Bronchial epithelial cell (primary cell): ENCODE results near the gene DPEP2NB. TPM values are rescaled to one million over a fixed set of nuclear protein-coding genes. Genes with fewer than 3 reads are reported as not detected.
"Not testable (repeated sequence)": the region's sequence is repeated elsewhere in the genome, so short reads cannot be mapped to it uniquely, and the experiment has no call there.

Experiments used
- DNase-seq: peaks from one replicate; pipeline ENCODE4 v3.0.0-alpha.2; 2010; ENCODE audit warnings: low read depth
- FAIRE-seq: peaks from 2 replicates; lab custom pipeline; 2011; peaks lifted over from hg19 to GRCh38; lab: Jason Lieb, UNC
- H3K27me3 ChIP-seq: 2 replicates; pipeline ENCODE4 v1.5.1; 2011; ENCODE audit warnings: low read length; ENCODE audit not compliant: control insufficient read depth, insufficient read depth
- H3K36me3 ChIP-seq: 2 replicates; pipeline ENCODE4 v1.5.1; 2011; ENCODE audit warnings: low read length; ENCODE audit not compliant: control insufficient read depth, insufficient read depth
- H3K4me3 ChIP-seq: 2 replicates; pipeline ENCODE4 v1.5.1; 2011; ENCODE audit warnings: mild to moderate bottlenecking, low read depth, low read length, control low read depth
- total RNA-seq: library from RNA; depleted of rRNA; stranded (reverse); fragments of >200 nt; gene quantifications from 2 replicates; pipeline ENCODE4 v1.2.1, GENCODE V29; 2014
- TF ChIP-seq, protein P1 (sequence below): IDR thresholded peaks from 2 replicates; pipeline ENCODE4 v1.5.1; 2011; ENCODE audit warnings: mild to moderate bottlenecking, moderate library complexity, low read length, control low read depth, inconsistent platforms; ENCODE audit not compliant: insufficient read depth, severe bottlenecking

Gene DPEP2NB
- total RNA-seq, 1 donor from 2014 or later, result not detected

DNA sequence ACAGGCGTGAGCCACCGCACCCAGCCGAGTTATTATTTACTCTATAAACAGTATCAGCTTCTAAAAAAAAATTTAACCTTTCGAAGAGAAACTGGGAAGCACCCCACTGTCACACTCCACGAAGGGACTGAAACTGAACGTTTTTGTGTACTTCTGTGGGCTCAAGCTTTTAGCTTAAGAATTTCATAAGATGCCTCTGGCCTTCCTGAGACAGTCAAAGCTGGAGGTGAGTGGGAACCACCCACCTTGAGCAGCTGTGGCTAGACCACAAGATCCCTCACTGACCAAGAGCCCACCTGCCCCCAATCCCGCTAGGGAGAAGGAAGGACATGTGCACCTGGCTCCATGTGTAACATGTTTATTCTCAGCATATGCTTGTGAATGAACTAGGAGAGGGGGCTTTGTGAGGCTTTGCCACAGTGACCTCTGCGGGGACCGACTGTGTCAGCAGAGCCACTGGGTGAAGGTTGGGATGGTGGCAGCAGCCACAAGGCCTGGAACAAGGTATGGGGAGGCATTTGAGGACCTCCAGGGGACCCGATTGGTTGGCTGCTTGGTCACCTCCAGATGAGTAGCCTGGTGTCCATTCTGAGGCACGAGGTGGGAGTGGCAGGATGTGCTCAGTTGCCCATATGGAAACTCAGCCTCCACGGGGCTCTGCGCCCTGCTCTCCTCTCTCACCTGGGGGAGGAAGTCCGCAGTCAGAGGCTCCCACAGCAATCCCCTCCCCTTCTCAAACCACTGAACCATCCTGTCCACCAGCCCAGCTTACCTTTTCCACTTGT lies 40.2 kb downstream of the DPEP2NB start:
- TF ChIP-seq, protein P1, sequence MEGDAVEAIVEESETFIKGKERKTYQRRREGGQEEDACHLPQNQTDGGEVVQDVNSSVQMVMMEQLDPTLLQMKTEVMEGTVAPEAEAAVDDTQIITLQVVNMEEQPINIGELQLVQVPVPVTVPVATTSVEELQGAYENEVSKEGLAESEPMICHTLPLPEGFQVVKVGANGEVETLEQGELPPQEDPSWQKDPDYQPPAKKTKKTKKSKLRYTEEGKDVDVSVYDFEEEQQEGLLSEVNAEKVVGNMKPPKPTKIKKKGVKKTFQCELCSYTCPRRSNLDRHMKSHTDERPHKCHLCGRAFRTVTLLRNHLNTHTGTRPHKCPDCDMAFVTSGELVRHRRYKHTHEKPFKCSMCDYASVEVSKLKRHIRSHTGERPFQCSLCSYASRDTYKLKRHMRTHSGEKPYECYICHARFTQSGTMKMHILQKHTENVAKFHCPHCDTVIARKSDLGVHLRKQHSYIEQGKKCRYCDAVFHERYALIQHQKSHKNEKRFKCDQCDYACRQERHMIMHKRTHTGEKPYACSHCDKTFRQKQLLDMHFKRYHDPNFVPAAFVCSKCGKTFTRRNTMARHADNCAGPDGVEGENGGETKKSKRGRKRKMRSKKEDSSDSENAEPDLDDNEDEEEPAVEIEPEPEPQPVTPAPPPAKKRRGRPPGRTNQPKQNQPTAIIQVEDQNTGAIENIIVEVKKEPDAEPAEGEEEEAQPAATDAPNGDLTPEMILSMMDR, result no peak
- H3K27me3 ChIP-seq, result peaks cover 4% of the 10 kb centered on the region
- no peaks in the 10 kb centered on the region for H3K36me3 ChIP-seq
- FAIRE-seq, result no peak
- DNase-seq, result no peak
- no peak overlapping the region for H3K4me3 ChIP-seq

DNA sequence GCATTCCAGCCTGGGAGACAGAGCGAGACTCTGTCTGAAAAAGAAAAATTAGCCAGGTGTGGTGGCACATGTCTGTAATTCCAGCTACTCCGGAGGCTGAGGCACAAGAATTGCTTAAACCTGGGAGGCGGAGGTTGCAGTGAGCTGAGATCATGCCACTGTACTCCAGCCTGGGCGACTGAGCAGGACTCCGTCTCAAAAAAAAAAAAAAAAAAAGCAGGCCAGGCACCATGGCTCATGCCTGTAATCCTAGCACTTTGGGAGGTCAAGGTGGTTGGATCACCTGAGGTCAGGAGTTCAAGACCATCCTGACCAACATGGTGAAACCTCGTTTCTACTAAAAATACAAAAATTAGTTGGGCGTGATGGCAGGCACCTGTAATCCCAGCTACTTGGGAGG lies 43.4 kb downstream of the DPEP2NB start:
- DNase-seq, H3K4me3 ChIP-seq, FAIRE-seq, H3K36me3 ChIP-seq, H3K27me3 ChIP-seq: not testable (repeated sequence)

DNA sequence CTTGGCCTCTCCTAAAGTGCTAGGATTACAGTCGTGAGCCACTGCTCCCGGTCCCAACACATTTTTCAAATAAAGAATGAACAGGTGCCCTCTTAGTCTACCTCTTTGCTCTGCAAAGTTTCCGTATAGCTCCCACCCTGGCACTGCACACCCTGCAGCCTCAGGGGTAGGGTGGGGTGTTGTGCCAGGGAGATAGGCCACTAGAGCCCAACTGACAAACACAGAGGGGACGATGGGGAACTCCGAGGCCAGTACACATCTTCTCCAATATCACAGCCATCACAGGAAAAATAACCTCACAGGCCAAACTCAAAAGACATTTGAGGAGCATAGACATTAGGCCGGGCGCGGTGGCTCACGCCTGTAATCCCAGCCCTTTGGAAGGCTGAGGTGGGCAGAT lies 44.6 kb downstream of the DPEP2NB start:
- Histone ChIP-seq H3K36me3 (no peaks in the 10 kb centered on the region), H3K4me3 (no peak overlapping the region), H3K27me3 (peaks cover 2% of the 10 kb centered on the region)
- FAIRE-seq (no peak), DNase-seq (no peak)
- TF ChIP-seq, protein P1, result no peak

DNA sequence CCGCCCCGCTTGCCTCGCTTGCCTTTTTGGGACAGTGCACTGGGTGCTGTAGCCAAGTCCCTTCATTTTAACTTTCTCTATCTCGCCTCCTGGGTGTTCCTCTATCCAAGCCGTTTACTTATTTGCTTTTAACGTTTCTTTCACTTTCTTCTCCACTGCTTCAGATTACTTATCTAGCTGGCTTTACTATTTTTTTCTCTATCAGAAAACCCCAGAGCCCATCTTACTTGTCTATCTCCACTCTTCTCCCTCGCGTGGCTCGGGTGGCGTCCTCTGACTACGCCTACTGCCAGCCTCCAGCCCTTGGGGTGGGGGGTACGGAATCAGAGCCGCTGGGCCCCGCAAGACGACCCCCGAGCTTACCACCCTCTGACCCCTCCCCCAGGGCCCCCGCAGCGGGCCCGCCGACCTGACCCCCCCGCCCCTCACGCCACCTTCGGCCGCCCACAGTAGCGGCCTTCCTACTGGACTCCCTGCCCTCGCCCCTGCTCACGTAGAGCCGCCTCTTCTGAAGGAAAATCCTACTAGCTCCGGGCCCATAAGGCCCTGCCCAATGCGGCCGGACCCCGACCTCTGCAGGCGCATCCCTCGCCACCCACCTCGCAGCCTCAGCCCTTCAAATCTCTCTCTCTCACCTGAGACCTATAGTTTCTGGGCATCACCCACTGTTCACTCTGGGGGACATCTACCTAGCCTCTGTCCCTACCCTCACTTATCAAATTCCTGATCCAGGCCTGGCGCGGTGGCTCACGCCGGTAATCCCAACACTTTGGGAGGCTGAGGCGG lies 46.3 kb downstream of the DPEP2NB start:
- no peaks in the 10 kb centered on the region for H3K36me3 ChIP-seq
- no peak for DNase-seq
- no peak for FAIRE-seq
- TF ChIP-seq, protein P1, result no peak
- H3K4me3 ChIP-seq, result peak overlapping the region; percentile 87
- H3K27me3 ChIP-seq, result no peaks in the 10 kb centered on the region

DNA sequence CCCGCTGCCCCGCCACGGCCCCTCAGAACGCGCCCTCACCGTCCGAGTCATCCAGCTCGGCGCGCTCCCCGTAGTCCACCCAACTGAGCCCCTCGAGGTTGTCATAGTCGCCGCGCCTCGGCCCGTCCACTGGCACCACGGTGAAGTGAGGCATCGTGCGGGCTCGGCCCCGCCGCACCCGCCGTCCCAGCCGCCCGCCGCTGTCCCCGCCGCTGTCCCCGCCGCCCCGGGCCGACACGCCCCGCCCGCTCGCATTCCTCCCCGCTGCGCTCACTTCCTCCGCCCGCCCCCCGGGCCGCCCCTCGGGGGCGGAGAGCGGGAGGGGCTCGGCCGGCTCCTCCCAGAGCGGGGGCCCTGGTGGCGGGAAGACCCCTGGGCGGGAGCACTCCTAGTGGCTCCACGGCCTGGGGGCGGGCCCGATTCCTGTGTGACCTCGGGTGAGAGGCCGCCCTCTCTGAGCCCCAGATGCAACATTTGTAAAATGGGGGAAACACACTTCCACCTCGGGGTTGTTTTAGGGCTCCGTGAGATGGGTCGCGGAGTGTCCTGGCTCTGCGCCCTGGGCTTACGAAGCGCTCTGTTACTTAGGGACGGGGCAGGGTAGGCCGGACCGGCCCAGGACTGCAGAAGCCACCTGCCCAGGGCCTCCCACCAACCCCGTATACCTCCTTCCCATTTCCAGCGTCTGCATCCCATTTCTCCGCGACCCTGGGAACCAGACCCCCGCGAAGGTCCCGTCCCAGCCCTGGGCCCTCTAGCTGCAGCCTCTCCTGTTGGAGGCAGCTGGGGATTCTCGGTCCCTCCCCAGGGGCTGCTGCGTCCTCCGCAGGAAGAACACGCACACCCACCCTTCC lies 47.1 kb downstream of the DPEP2NB start, which contains the start of gene SLC12A4:
SLC12A4 (minus strand) TSS at position 238 of the 854 bp plus-strand sequence; CDS start at position 154, 84 bp downstream.
- H3K27me3 ChIP-seq, result no peaks in the 10 kb centered on the region
- TF ChIP-seq, protein P1, result peak; percentile 9
- FAIRE-seq, result no peak
- peak within 1 kb of the TSS; percentile 87 for H3K4me3 ChIP-seq
- DNase-seq, result peak; percentile 33
- H3K36me3 ChIP-seq, result peaks cover under 1% of the 10 kb centered on the region
